OCI-LY1 (cell line): ENCODE results near the gene ZNRF1.

Experiments used
- H2AFZ ChIP-seq: fragments of 200-600 bp; sonication (generic), shearing (Covaris generic); 2 replicates; pipeline ENCODE4 v1.6.0; 2014; ENCODE audit warnings: antibody characterized with exemption, mild to moderate bottlenecking, low read length
- H3F3A ChIP-seq: fragments of 200-600 bp; sonication (generic), shearing (Covaris generic); 2 replicates; pipeline ENCODE4 v1.6.0; 2014; ENCODE audit warnings: mild to moderate bottlenecking, antibody characterized with exemption, low read length, moderate library complexity; ENCODE audit not compliant: insufficient read depth
- H3K27ac ChIP-seq: fragments of 200-600 bp; sonication (generic); 2 replicates; pipeline ENCODE4 v1.5.1; 2014; ENCODE audit warnings: low read length, mixed run types, mild to moderate bottlenecking, low read depth; ENCODE audit not compliant: poor library complexity, severe bottlenecking
- H3K27me3 ChIP-seq: fragments of 200-600 bp; sonication (generic); 2 replicates; pipeline ENCODE4 v1.6.0; 2014; ENCODE audit warnings: antibody characterized with exemption, mild to moderate bottlenecking, low read length, moderate library complexity; ENCODE audit not compliant: insufficient read depth
- H3K36me3 ChIP-seq: fragments of 200-600 bp; sonication (generic); 2 replicates; pipeline ENCODE4 v1.6.1; 2014; ENCODE audit warnings: mild to moderate bottlenecking, antibody characterized with exemption, low read length, moderate library complexity, mixed read lengths; ENCODE audit not compliant: insufficient read depth
- H3K4me1 ChIP-seq: fragments of 200-600 bp; sonication (generic); 2 replicates; pipeline ENCODE4 v1.5.1; 2014; ENCODE audit warnings: mild to moderate bottlenecking, low read length, moderate library complexity; ENCODE audit not compliant: insufficient read depth, severe bottlenecking
- H3K4me2 ChIP-seq: fragments of 200-600 bp; sonication (generic), shearing (Covaris generic); 2 replicates; pipeline ENCODE4 v1.6.1; 2014; ENCODE audit warnings: low read length
- H3K4me3 ChIP-seq: fragments of 200-600 bp; sonication (generic); 2 replicates; pipeline ENCODE4 v1.5.1; 2014; ENCODE audit warnings: low read length, low read depth, mild to moderate bottlenecking, mixed read lengths; ENCODE audit not compliant: poor library complexity, severe bottlenecking
- H3K79me2 ChIP-seq: fragments of 200-600 bp; shearing (Covaris generic); 2 replicates; pipeline ENCODE4 v1.6.1; 2016; ENCODE audit warnings: mixed run types, low read length, mixed read lengths; ENCODE audit not compliant: insufficient read depth
- H3K9ac ChIP-seq: fragments of 200-600 bp; sonication (generic), shearing (Covaris generic); 2 replicates; pipeline ENCODE4 v1.6.1; 2014; ENCODE audit warnings: mild to moderate bottlenecking, low read length, mixed read lengths
- H3K9me2 ChIP-seq: fragments of 200-600 bp; sonication (generic), shearing (Covaris generic); 2 replicates; pipeline ENCODE4 v1.6.1; 2014; ENCODE audit warnings: low read depth, mild to moderate bottlenecking, low read length, mixed read lengths
- H3K9me3 ChIP-seq: fragments of 200-600 bp; shearing (Covaris generic); 2 replicates; pipeline ENCODE4 v1.6.1; 2014; ENCODE audit warnings: low read length, mixed read lengths
- H4K20me1 ChIP-seq: fragments of 200-600 bp; sonication (generic), shearing (Covaris generic); 2 replicates; pipeline ENCODE4 v1.6.0; 2016; ENCODE audit warnings: mild to moderate bottlenecking, low read length; ENCODE audit not compliant: insufficient read depth
- EZH2 ChIP-seq: fragments of 200-600 bp; sonication (generic), shearing (Covaris generic); IDR thresholded peaks from 2 replicates; pipeline ENCODE4 v1.8.0; 2017; ENCODE audit warnings: borderline replicate concordance, mixed run types, mild to moderate bottlenecking, antibody characterized with exemption, low read length, moderate library complexity, mixed read lengths
- TF ChIP-seq, protein P1 (sequence below): fragments of 200-600 bp; sonication (generic), shearing (Covaris generic); IDR thresholded peaks from 2 replicates; pipeline ENCODE4 v1.5.1; 2017; ENCODE audit warnings: mild to moderate bottlenecking, antibody characterized with exemption, low read length, moderate library complexity, mixed read lengths

ZNRF1 gene

DNA sequence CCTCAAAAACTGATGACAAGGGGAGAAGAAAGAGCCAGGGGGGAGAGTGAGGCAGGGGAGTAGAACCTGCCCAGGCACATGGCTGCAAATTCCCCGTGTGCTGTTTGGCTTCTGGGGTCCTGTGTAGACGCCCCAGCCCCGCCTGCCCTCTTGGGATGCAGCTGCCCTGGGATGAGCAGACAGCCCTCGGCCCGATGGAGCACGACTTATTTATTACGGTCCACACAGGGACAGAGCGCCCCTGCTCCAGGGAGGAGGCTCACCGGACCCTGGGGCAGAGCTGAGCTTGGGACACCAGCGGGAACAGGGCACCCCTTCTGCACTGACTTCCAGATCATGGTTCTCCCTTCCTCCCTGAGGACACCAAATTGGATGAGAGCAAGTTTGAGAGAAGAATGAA, 108.7 kb downstream of the ZNRF1 start:
- Histone ChIP-seq H3K9ac (no peak overlapping the region; the same call in 1 of the 2 replicates), H3K36me3 (no peaks in the 10 kb centered on the region), H3K4me2 (no peak overlapping the region), H3K9me2 (no peaks in the 10 kb centered on the region), H3K27me3 (no peaks in the 10 kb centered on the region), H3K79me2 (no peaks in the 10 kb centered on the region), H3F3A (no peaks in the 10 kb centered on the region), H3K4me3 (no peak overlapping the region), H2AFZ (no peak overlapping the region), H4K20me1 (no peaks in the 10 kb centered on the region), H3K9me3 (no peaks in the 10 kb centered on the region), H3K27ac (no peak overlapping the region), H3K4me1 (peaks cover 42% of the 10 kb centered on the region)
- TF ChIP-seq, protein P1, sequence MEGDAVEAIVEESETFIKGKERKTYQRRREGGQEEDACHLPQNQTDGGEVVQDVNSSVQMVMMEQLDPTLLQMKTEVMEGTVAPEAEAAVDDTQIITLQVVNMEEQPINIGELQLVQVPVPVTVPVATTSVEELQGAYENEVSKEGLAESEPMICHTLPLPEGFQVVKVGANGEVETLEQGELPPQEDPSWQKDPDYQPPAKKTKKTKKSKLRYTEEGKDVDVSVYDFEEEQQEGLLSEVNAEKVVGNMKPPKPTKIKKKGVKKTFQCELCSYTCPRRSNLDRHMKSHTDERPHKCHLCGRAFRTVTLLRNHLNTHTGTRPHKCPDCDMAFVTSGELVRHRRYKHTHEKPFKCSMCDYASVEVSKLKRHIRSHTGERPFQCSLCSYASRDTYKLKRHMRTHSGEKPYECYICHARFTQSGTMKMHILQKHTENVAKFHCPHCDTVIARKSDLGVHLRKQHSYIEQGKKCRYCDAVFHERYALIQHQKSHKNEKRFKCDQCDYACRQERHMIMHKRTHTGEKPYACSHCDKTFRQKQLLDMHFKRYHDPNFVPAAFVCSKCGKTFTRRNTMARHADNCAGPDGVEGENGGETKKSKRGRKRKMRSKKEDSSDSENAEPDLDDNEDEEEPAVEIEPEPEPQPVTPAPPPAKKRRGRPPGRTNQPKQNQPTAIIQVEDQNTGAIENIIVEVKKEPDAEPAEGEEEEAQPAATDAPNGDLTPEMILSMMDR: no peak
- TF ChIP-seq EZH2: no peak

DNA sequence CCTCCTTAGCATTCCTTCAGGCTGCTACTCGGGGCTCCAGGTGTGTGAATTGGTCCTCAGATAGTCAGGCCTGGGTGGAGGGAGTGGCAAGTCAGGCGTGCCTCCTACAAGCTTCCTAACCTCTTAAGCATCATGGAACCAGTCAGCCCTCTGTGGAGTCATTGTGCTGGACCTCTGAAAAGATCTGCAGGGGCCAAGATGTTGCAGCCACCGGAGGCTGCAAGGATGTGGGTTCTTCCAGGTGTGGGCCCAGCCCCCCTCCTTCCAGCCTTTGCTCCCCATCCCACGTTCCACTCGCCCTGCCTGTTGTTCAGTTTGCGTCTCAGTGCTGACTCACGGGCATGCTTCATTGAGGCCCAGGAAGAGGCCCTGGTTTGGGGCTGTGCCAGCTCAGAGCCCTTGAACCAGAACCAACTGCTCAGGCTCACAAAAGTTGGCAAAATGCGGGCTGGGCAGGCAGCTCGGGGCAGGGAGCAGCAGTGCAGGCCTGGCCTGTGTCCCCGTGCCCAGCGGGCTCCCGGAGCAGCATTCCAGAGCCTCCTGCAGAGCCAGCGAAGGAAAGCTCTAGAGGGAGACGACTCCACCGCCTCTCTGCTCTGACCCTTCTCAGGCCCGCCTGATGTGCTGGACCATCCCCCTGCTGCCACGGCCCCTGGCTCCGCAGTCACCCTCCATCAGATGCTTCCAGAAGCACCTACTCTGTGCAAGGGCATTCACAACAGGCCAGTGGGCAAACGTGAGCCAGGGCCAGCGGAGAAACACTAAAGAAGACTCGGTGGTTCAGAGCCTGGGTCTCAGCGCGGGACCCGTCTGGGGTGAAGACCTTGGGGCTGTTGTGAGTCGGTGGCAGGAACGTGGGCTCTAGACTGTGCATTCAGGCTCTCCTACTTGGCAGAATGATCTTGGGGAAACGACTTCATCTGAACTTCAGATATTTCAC, 110.2 kb downstream of the ZNRF1 start:
- Histone ChIP-seq H3K79me2 (no peaks in the 10 kb centered on the region), H3K36me3 (no peaks in the 10 kb centered on the region), H3F3A (no peaks in the 10 kb centered on the region), H3K4me1 (peaks cover 42% of the 10 kb centered on the region), H3K27ac (peak overlapping the region; percentile 46), H3K4me3 (peak overlapping the region; percentile 38), H4K20me1 (no peaks in the 10 kb centered on the region), H3K9me3 (no peaks in the 10 kb centered on the region), H3K9me2 (no peaks in the 10 kb centered on the region), H2AFZ (no peak overlapping the region), H3K4me2 (peak overlapping the region; percentile 56), H3K9ac (peak overlapping the region; percentile 29; the same call in 1 of the 2 replicates), H3K27me3 (no peaks in the 10 kb centered on the region)
- TF ChIP-seq, protein P1: no peak
- no peak for TF ChIP-seq EZH2

DNA sequence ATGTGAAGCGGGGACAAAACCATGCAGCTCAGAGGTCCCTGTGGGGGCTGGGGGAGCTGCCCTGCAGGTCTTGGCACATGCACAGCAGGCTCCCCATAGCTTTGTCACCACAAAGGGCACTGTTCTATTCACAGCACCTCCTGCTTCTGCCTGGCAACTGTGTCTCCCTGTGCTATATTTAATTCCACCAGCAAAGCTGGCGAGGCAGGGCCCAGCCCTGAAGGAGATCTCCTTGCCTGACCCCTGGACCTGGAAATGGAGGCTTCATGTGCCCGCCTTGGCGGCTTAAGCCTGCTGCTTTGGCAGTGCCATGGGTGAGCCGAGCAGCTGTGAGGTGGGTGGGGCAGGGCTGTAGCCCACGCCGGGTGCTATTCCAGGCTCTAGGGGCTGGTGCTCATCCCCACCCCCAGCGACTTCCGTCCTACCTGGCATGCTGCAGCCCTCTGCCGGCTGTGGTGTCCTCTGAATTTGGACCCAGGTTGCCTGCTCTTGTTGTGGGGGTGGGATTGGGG, 111.0 kb downstream of the ZNRF1 start:
- H3K9ac ChIP-seq: no peak overlapping the region; the same call in 1 of the 2 replicates
- TF ChIP-seq EZH2: no peak
- TF ChIP-seq, protein P1: no peak; the same call in 1 of the 2 replicates

More for the DNA sequence above, 111.0 kb downstream of the ZNRF1 start:
- Histone ChIP-seq H2AFZ (no peak overlapping the region), H3K9me2 (no peaks in the 10 kb centered on the region), H3F3A (no peaks in the 10 kb centered on the region), H3K79me2 (no peaks in the 10 kb centered on the region), H3K4me1 (peaks cover 42% of the 10 kb centered on the region), H3K27me3 (no peaks in the 10 kb centered on the region), H3K36me3 (no peaks in the 10 kb centered on the region), H3K4me3 (peak overlapping the region; percentile 38), H3K27ac (peak overlapping the region; percentile 46), H3K9me3 (no peaks in the 10 kb centered on the region), H3K4me2 (peak overlapping the region; percentile 56; the same call in 1 of the 2 replicates), H4K20me1 (no peaks in the 10 kb centered on the region)
